NCI-H69 (cell line): ENCODE data around the gene USP36.
"Not testable (repeated sequence)": the region's sequence is repeated elsewhere in the genome, so short reads cannot be mapped to it uniquely, and the experiment has no call there.

Source experiments
- DNase-seq: peaks from one replicate; lab custom pipeline; 2025; lab: John Stamatoyannopoulos, UW

The USP36 gene

DNA sequence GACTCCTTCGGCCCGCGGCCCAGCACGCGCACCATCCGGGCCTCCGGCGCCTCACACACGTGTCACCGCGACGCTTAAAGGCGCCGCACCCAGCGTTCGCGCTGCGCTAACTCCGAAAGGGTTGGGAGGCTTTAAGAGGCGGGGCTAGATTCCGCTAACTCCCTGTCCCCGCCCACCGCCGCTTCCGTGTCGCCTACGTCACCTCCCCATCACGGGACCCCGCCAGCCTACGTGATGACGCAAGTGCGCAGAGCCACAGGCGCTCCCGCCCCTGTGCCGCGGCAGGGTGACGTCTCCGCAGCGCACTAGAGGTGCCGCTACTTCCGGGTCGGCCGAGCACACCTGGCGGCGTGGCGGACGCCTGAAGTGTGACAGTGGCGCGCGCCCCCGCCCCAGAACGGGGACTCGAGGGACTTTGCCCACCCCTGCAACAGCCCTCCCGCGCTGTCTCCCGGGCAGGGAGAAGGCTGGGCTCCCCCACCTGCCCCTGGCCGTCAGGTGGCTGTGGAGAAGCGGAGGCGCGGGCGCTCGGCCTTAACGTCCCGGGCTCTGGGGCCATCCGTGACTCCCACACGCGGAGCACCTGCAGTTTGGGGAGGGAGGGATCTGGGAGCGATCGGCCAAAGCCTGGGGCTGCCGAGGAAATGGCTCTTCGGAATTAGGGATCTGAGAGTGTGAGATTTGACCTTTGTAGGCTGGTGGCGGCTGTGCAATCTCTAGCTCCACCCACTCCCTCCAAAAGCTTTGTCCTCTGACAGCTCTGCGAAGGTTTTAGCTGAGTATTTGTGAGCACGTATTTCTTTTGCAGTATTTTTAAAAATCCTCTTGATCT lies at the start of gene USP36:
Gene USP36 (minus strand): TSS at position 35 of the 832 bp plus-strand sequence. CDS start 4,451 bp downstream, outside the sequence.
- peak; percentile 100 for DNase-seq

DNA sequence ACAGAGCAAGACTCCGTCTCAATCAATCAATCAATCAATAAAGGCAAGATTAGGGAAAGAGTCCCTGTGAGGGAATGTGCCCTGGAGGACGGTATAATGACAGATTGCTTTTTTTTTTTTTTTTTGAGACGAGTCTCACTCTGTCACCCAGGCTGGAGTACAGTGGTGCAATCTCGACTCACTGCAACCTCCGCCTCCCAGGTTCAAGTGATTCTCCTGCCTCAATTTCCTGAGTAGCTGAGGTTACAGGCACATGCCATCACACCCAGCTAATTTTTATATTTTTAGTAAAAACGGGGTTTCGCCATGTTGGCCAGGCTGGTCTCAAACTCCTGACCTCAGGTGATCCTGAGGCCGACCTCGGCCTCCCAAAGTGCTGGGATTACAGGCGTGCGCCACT lies 49.5 kb upstream of the USP36 start:
- not testable (repeated sequence) for DNase-seq

- DNase-seq: peak; percentile 48
Measured at GRCh38 chr17:78889531-78889930, 48.9 kb upstream of the USP36 start.

DNA sequence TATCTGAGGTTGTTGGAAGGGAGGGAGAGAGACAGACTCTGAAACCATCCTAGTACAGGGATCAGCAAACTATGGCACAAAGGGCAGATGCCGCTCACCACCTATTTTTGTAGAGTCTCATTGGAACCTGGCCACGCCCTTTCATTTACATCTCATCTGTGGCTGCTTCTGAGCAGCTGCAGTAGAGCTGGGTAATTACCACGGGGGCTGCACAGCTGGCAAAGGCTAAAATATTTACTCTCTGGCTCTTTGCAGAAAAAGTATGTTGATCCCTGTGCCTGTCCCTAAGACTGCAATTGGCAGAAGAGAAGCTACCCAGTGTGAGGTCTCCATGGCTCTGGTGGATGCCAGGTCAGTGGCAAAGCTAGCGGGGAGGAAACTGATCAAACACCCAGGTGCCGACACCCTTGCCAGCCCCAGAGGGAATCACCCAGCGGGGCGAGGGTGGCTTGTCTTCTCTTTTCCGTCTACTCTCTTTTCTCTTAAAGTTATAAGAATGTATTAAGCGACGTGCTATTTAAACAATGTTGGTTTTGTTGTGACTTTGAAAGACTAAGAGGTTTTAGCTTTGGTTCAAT lies 48.4 kb upstream of the USP36 start:
- DNase-seq: peak; percentile 95

- DNase-seq: no peak
Measured at GRCh38 chr17:78886954-78887353, 46.3 kb upstream of the USP36 start.

GRCh38 chr17:78885956-78886355 lies 45.3 kb upstream of the USP36 start:
- DNase-seq: no peak

- no peak for DNase-seq
Measured at GRCh38 chr17:78884876-78885667, 44.5 kb upstream of the USP36 start.

GRCh38 chr17:78884148-78884825 lies 43.7 kb upstream of the USP36 start:
- DNase-seq: no peak

GRCh38 chr17:78883533-78884131 lies 43.0 kb upstream of the USP36 start:
- peak; percentile 93 for DNase-seq

GRCh38 chr17:78883089-78883532 lies 42.5 kb upstream of the USP36 start:
- DNase-seq: no peak

DNA sequence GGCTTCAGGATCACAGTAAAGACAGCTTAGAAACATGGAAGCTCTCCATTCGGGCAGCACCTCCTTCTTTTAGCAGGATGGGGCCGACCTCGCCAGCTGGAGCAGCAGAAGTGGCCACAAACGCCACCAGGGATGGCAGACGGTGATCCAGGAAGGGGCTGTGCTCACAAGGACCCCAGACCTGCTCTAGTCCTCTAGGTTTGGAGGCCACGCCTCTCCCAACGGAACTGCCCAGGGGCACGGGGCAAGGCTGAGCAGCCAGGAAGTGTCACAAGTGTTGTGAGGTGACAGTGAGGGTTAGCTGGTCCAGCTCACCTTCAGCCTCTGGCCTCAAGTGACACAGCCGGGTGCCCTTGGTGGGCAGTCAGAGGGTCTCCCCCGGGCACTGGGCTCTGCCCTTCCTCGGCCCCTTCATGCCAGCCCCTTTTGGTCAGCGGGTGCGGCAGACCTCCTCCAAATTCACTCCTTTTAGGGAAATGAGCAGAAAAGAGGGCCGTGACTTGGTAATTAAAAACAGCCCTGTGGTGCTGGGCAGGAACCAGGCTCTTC lies 42.0 kb upstream of the USP36 start:
- no peak for DNase-seq

- no peak for DNase-seq
Measured at GRCh38 chr17:78879635-78880186, 39.1 kb upstream of the USP36 start.

- DNase-seq: no peak
Measured at GRCh38 chr17:78878871-78879527, 38.4 kb upstream of the USP36 start.

- DNase-seq: no peak
Measured at GRCh38 chr17:78878261-78878660, 37.6 kb upstream of the USP36 start.

DNA sequence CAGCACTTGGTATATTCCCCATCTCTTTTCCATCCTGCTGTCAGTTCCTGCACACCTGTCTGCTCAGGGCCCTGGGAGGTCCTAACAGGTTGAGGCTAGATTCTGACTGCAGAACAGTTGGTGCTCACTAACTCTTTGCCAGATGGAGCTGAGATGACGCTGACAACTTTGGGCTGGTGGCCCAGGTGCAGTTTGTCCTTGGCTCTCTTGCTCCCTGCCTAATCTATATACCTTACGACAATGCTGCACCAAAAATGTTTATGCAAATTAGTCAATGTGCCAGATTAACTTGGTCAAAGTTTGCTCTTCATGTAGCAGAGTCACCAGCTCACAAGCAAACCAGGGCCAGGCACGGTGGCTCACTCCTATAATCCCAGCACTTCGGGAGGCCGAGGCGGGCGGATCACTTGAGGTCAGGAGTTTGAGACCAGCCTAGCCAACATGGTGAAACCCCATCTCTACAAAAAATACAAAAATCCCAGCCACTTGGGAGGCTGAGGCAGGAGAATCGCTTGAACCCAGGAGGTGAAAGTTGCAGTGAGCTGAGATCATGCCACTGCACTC lies 36.4 kb upstream of the USP36 start:
- DNase-seq: peak; percentile 44

DNA sequence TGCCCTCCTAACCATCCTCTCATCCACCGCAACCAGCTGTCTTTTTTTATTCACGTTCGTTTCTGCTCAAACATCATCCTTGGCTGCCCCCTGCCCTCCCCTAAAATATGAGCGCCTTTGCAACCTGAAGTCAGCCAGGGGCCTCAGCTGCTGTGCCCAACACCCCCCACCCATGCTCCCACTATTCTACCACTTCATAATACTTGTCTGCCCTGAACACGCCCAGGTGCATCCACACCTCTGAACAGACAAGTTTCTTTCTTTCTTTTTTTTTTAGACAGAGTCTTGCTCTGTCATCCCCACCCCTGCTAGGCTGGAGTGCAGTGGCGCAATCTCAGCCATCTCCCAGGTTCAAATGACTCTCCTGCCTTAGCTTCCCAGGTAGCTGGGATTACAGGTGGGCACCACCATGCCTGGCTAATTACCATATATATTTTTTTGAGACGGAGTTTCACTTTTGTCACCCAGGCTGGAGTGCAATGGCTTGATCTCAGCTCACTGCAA lies 35.5 kb upstream of the USP36 start:
- no peak for DNase-seq

DNA sequence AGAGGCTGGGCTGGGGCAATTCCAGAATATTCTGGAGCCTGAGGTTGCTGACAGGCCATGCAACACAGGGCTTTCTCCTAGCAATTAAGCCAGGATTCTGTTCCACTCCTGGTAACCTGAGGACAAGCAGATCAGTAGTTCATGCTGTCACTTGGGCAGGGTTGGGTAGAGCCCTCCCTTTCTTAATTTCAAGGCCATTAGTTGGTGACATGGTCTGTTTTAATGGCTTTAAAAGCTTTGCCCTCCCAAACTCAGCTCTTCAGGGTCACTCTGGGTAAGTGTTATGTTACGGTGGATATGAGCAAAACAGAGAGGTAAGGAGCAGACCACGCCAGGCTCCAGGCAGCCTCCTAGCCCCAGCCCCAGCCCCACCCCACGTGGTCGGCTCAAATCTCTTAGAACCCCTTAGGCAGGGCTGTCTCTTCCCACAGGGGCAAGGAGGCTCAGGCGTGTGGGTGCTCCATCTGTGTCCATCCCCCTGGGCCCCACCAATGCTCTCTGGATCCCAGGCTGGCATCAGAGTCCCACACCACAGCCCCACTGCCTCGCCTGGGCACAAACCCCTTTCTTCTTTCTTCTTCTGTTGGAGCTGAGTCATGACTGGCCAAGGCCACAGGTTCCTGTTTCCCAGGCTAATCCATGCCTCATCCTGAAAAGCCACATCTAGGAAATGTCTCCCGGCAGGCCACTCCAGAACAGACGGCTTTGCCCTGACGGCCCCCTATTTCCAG lies 34.9 kb upstream of the USP36 start:
- peak; percentile 52 for DNase-seq

DNA sequence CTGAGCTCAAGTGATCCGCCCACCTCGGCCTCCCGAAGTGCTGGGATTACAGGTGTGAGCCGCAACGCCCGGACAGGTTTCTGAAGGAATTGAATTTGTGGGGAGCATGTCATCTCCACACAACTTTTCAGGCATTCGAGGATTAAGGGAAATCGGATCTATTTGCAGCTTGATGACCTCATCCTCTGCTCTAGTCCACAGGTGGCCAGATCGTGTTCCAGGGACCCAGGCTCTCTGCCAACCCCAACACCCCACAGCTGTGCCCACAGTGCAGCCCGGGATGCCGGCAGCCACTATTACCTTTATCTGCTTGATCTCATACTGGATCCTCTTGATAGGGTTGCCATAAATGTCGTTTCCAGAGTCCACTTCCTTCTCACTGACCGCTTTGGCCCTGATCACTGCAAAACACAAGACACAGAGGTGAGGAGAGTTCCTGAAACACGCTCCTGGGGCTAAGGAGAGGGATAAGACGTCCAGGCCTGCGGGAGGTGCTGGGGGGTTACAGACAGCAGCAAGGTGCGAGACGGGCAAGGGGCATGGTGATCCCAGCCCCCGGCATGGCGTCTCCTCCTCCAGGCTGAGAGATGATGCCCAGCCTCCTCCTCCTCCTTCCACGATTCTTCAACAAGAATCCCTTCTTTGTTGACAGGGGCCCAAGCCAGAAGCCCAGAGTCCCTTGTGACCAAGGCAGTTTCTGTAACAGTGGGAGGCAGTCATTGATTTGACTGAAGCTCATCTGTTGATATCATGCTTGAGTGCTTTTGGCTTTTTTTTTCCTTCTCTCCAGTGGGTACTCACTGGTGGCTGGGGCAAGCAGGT lies 33.1 kb upstream of the USP36 start:
- peak; percentile 93 for DNase-seq
